Peyer's patch (tissue), 4 donors: Measurements from ENCODE around the gene MIF.
A peak's percentile ranks its signal among the peaks of the same experiment; 100 is the strongest.

ENCODE experiments used
- CTCF ChIP-seq, 6 experiments: fragments of 450-650 bp in 4 of 6; fragments of 200-600 bp in 2 of 6; sonication (generic) in 1 of 6; IDR thresholded peaks; one replicate each; pipeline ENCODE4 v1.5.1; 2017 to 2019; ENCODE audit warnings: antibody characterized with exemption in 6 of 6, mild to moderate bottlenecking in 3 of 6, moderate library complexity in 1 of 6
- POLR2A ChIP-seq, 2 donors: fragments of 450-650 bp; IDR thresholded peaks; one replicate each; pipeline ENCODE4 v1.5.1; 2017; ENCODE audit warnings: antibody characterized with exemption in 2 of 2, mild to moderate bottlenecking in 2 of 2, moderate library complexity in 2 of 2

- TF ChIP-seq CTCF (IDR thresholded peaks at IDR 0.05): no peak
- peak; percentile 31 to 49 for TF ChIP-seq POLR2A (IDR thresholded peaks at IDR 0.05)
Observed at GRCh38 chr22:23909296-23909898, 15.2 kb downstream of the MIF start.
